H9 (cell line): ENCODE data around the gene PXK. TPM values are rescaled to one million over a fixed set of nuclear protein-coding genes. Genes with fewer than 3 reads are reported as not detected.

ENCODE experiments used
- DNase-seq: peaks from one replicate; pipeline ENCODE4 v3.0.0-alpha.2; 2017
- H2AFZ ChIP-seq: one replicate; pipeline ENCODE4 v1.6.1; 2013; ENCODE audit warnings: mild to moderate bottlenecking, low read length, control low read depth, moderate library complexity
- H2AK5ac ChIP-seq: 2 replicates; pipeline ENCODE4 v1.6.1; 2013; ENCODE audit warnings: low read length, control low read depth, mixed read lengths; ENCODE audit not compliant: insufficient read length
- H2BK120ac ChIP-seq: one replicate; pipeline ENCODE4 v1.6.1; 2013; ENCODE audit warnings: low read depth, mild to moderate bottlenecking, low read length, control low read depth, inconsistent platforms; ENCODE audit not compliant: poor library complexity, severe bottlenecking
- H2BK12ac ChIP-seq: 2 replicates; pipeline ENCODE4 v1.6.1; 2013; ENCODE audit warnings: low read length, control low read depth, mixed read lengths, low read depth; ENCODE audit not compliant: insufficient read length
- H2BK15ac ChIP-seq: 2 replicates; pipeline ENCODE4 v1.6.1; 2013; ENCODE audit warnings: low read depth, low read length, control low read depth
- H2BK20ac ChIP-seq: one replicate; pipeline ENCODE4 v1.6.1; 2013; ENCODE audit warnings: low read depth, mild to moderate bottlenecking, low read length, control low read depth, inconsistent platforms; ENCODE audit not compliant: poor library complexity, severe bottlenecking
- H2BK5ac ChIP-seq: 2 replicates; pipeline ENCODE4 v1.6.1; 2013; ENCODE audit warnings: low read length, control low read depth, mixed read lengths; ENCODE audit not compliant: insufficient read length
- H3K14ac ChIP-seq: 2 replicates; pipeline ENCODE4 v1.6.1; 2013; ENCODE audit warnings: low read length, control low read depth; ENCODE audit not compliant: insufficient read depth
- H3K18ac ChIP-seq: 2 replicates; pipeline ENCODE4 v1.6.1; 2013; ENCODE audit warnings: low read depth, mild to moderate bottlenecking, mixed read lengths, low read length, control low read depth; ENCODE audit not compliant: insufficient read length
- H3K23ac ChIP-seq: 2 replicates; pipeline ENCODE4 v1.6.1; 2013; ENCODE audit warnings: low read length, control low read depth, mixed read lengths, low read depth; ENCODE audit not compliant: insufficient read length
- H3K23me2 ChIP-seq: 2 replicates; pipeline ENCODE4 v1.6.1; 2013; ENCODE audit warnings: low read depth, mild to moderate bottlenecking, mixed read lengths, low read length, control low read depth; ENCODE audit not compliant: insufficient read length, poor library complexity, severe bottlenecking
- H3K27ac ChIP-seq: 2 replicates; pipeline ENCODE4 v1.5.1; 2013; ENCODE audit warnings: low read length, control low read depth, mixed read lengths, low read depth; ENCODE audit not compliant: insufficient read length
- H3K27me3 ChIP-seq: 2 replicates; pipeline ENCODE4 v1.6.1; 2013; ENCODE audit warnings: low read length, control low read depth, inconsistent platforms; ENCODE audit not compliant: insufficient read depth
- H3K4ac ChIP-seq: 2 replicates; pipeline ENCODE4 v1.6.1; 2013; ENCODE audit warnings: low read depth, mild to moderate bottlenecking, control low read depth, inconsistent platforms, low read length, moderate library complexity
- H3K4me1 ChIP-seq: 2 replicates; pipeline ENCODE4 v1.6.1; 2013; ENCODE audit warnings: low read length, control low read depth, inconsistent platforms; ENCODE audit not compliant: insufficient read depth
- H3K4me2 ChIP-seq: 2 replicates; pipeline ENCODE4 v1.6.1; 2013; ENCODE audit warnings: low read length, control low read depth, mixed read lengths; ENCODE audit not compliant: insufficient read length, insufficient read depth
- H3K56ac ChIP-seq: 2 replicates; pipeline ENCODE4 v1.6.1; 2013; ENCODE audit warnings: low read depth, mild to moderate bottlenecking, mixed read lengths, low read length, control low read depth; ENCODE audit not compliant: insufficient read length
- H3K79me1 ChIP-seq: 2 replicates; pipeline ENCODE4 v1.6.1; 2013; ENCODE audit warnings: low read depth, mild to moderate bottlenecking, moderate library complexity, low read length, control low read depth, inconsistent platforms; ENCODE audit not compliant: insufficient read depth, poor library complexity, severe bottlenecking
- H3K79me2 ChIP-seq: 2 replicates; pipeline ENCODE4 v1.6.1; 2013; ENCODE audit warnings: low read length, control low read depth, inconsistent platforms; ENCODE audit not compliant: insufficient read depth
- H3K9ac ChIP-seq: 2 replicates; pipeline ENCODE4 v1.6.1; 2013; ENCODE audit warnings: low read length, control low read depth, mixed read lengths; ENCODE audit not compliant: insufficient read length; ENCODE audit errors: extremely low read depth
- H3K9me3 ChIP-seq: one replicate; pipeline ENCODE4 v1.6.1; 2013; ENCODE audit warnings: low read depth, low read length, inconsistent platforms; ENCODE audit not compliant: control insufficient read depth
- H3T11ph ChIP-seq: one replicate; pipeline ENCODE4 v1.6.1; 2013; ENCODE audit warnings: mild to moderate bottlenecking, low read length, control low read depth, inconsistent platforms
- H4K20me1 ChIP-seq: one replicate; pipeline ENCODE4 v1.6.1; 2013; ENCODE audit not compliant: control insufficient read depth, insufficient read length, insufficient read depth
- H4K5ac ChIP-seq: 2 replicates; pipeline ENCODE4 v1.6.1; 2013; ENCODE audit warnings: low read depth, mild to moderate bottlenecking, mixed read lengths, low read length, control low read depth; ENCODE audit not compliant: insufficient read length
- H4K8ac ChIP-seq: replicated peaks from 2 replicates; pipeline ENCODE4 v1.6.1; 2013; ENCODE audit warnings: low read length, control low read depth, mixed read lengths, low read depth; ENCODE audit not compliant: insufficient read length
- H4K91ac ChIP-seq: 2 replicates; pipeline ENCODE4 v1.6.1; 2013; ENCODE audit warnings: low read depth, mild to moderate bottlenecking, moderate library complexity, mixed read lengths, low read length, control low read depth; ENCODE audit not compliant: insufficient read length
- H3K27ac Mint-ChIP-seq, 3 experiments: 2 replicates in 2 of 3; 3 replicates in 1 of 3; pipeline ENCODE4 v1.8.0; 2020 to 2021; ENCODE audit warnings: mixed read lengths in 3 of 3, mild to moderate bottlenecking in 1 of 3, moderate library complexity in 1 of 3
- H3K27me3 Mint-ChIP-seq: 2 replicates; pipeline ENCODE4 v1.8.0; 2021; ENCODE audit warnings: low read depth, mild to moderate bottlenecking, moderate library complexity, mixed read lengths
- H3K36me3 Mint-ChIP-seq, 3 experiments: 2 replicates in 2 of 3; 3 replicates in 1 of 3; pipeline ENCODE4 v1.8.0; 2020 to 2021; ENCODE audit warnings: low read depth in 3 of 3, mixed read lengths in 3 of 3; ENCODE audit not compliant: insufficient read depth in 1 of 3
- H3K4me1 Mint-ChIP-seq, 2 experiments: 2 replicates each; pipeline ENCODE4 v1.8.0; 2020; ENCODE audit warnings: mixed read lengths in 2 of 2
- H3K4me3 Mint-ChIP-seq, 2 experiments: 2 replicates in 1 of 2; 3 replicates in 1 of 2; pipeline ENCODE4 v1.8.0; 2020 to 2021; ENCODE audit warnings: mild to moderate bottlenecking in 2 of 2, mixed read lengths in 2 of 2, moderate library complexity in 1 of 2
- H3K9me3 Mint-ChIP-seq, 2 experiments: 2 replicates in 1 of 2; 3 replicates in 1 of 2; pipeline ENCODE4 v1.8.0; 2020; ENCODE audit warnings: mild to moderate bottlenecking in 2 of 2, mixed read lengths in 2 of 2, moderate library complexity in 1 of 2
- CTCF ChIP-seq: fragments of 200-600 bp; sonication (generic); conservative IDR thresholded peaks from 3 replicates; pipeline ENCODE4 v1.8.0; 2021; ENCODE audit warnings: antibody characterized with exemption, mild to moderate bottlenecking
- total RNA-seq: library from RNA; stranded (reverse); gene quantifications from 2 replicates; pipeline ENCODE4 v1.2.1, GENCODE V29; 2021

The PXK gene
- total RNA-seq, 1 experiment from 2014 or later = 3.3 TPM

DNA sequence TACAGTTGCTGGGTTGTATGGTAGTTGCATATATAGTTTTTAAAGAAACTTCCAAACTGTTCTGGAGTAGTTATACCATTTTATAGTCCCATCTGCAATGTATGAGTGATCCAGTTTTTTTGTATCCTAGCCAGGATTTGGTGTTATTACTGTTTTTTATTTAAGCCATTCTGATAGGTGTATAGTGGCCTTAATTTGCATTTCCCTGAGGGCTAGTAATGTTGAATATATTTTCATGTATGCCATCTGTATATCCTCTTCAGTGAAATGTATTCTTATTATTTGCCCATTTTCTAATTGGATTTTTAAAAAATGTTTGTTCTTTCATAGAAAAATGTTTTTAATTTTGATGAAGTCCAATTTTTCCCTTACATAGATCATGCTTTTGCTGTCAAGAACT lies 29.2 kb downstream of the PXK start:
- no peak for DNase-seq
- Histone ChIP-seq H3K23me2 (no peaks in the 10 kb centered on the region), H2BK20ac (no peak overlapping the region), H3K18ac (no peak overlapping the region), H3K56ac (no peak overlapping the region), H2AK5ac (no peak overlapping the region), H2BK5ac (no peak overlapping the region), H2BK12ac (no peak overlapping the region), H3K9me3 (no peaks in the 10 kb centered on the region), H3T11ph (no peak overlapping the region), H2BK120ac (no peak overlapping the region), H3K23ac (no peak overlapping the region), H4K8ac (no peak overlapping the region), H4K20me1 (no peaks in the 10 kb centered on the region), H4K91ac (no peak overlapping the region), H3K79me2 (no peaks in the 10 kb centered on the region), H2BK15ac (no peak overlapping the region), H3K27ac (no peak overlapping the region), H4K5ac (no peak overlapping the region), H3K4me2 (no peak overlapping the region), H3K79me1 (no peaks in the 10 kb centered on the region), H2AFZ (no peak overlapping the region), H3K4ac (no peak overlapping the region), H3K14ac (no peak overlapping the region), H3K27me3 (no peaks in the 10 kb centered on the region), H3K4me1 (no peaks in the 10 kb centered on the region), H3K9ac (no peak overlapping the region)
- H3K9me3 Mint-ChIP-seq = no peaks in the 10 kb centered on the region
- H3K36me3 Mint-ChIP-seq = no peaks in the 10 kb centered on the region; a peak in 2 of 7 replicates
- no peaks in the 10 kb centered on the region for H3K27me3 Mint-ChIP-seq
- H3K4me3 Mint-ChIP-seq = no peak overlapping the region
- H3K27ac Mint-ChIP-seq = no peak overlapping the region
- H3K4me1 Mint-ChIP-seq = peaks cover 13% of the 10 kb centered on the region in 2 experiments
- TF ChIP-seq CTCF = no peak
